Measurements from ENCODE around the gene SPEM1. TPM values are rescaled to one million over a fixed set of nuclear protein-coding genes. Genes with fewer than 3 reads are reported as not detected.

The SPEM1 gene
- total and polyA plus RNA-seq, 2 of the 13 experiments (the other 11 are each of a cell fraction or from before 2014, with no cell fraction given): not detected

DNA sequence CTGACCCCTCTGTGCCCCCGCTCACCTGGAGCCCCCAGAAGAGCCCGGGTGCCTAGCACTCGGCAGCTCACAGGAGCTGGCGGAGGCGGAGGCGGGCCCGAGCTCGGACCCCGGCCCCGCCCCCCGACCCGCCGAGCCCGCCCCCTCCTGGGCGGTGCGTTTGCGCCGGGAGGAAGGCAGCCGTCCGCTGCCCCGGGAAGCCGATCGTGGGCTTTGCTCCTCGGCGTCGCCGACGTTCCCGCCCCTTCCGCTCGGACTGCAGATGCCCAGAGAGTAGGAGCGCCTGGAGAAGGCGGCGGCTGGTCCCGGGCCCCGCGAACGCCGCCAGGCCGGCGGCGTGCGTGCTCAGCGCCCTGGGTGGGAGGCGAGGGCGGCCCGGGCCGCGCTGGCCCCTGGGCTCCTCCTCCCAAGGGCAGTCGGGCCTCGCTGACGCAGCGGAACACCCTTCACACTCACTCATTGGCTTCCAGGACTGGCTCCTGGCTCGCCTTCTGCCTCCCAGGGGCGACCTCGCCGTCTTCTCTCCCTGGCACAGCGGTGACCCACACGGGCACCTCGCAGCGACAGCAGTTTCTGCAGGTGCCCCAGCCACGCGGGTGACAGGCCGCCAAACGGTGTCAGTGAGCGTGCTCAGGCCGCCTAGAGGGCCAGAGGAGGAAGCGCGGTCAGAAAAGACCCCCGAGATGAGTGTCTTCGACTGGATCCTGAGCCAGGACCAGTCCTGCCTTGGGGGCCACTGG is 25.5 kb upstream of the SPEM1 start, which contains the start of gene PLSCR3 (continued):
- TF ChIP-seq, protein P1, sequence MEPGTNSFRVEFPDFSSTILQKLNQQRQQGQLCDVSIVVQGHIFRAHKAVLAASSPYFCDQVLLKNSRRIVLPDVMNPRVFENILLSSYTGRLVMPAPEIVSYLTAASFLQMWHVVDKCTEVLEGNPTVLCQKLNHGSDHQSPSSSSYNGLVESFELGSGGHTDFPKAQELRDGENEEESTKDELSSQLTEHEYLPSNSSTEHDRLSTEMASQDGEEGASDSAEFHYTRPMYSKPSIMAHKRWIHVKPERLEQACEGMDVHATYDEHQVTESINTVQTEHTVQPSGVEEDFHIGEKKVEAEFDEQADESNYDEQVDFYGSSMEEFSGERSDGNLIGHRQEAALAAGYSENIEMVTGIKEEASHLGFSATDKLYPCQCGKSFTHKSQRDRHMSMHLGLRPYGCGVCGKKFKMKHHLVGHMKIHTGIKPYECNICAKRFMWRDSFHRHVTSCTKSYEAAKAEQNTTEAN (CRISPR knock-in tag; conservative IDR thresholded peaks at IDR 0.05): 0 out of 2 replicates have a peak, but pooled peaks have one; percentile 25
- TF ChIP-seq MEF2D (CRISPR knock-in tag; IDR thresholded peaks at IDR 0.05) (peak; percentile 25; the same call in 1 of the 2 replicates), ZNF234 (CRISPR knock-in tag; conservative IDR thresholded peaks at IDR 0.05) (0 out of 2 replicates have a peak, but pooled peaks have one; percentile 41), TAF15 (IDR thresholded peaks at IDR 0.05; ENCODE audit: low read depth, low read length, poor library complexity, severe bottlenecking) (peak; percentile 61), CHD4 (IDR thresholded peaks at IDR 0.05; ENCODE audit: borderline replicate concordance, low read length) (no peak), CC2D1A (CRISPR knock-in tag; IDR thresholded peaks at IDR 0.05) (0 out of 2 replicates have a peak, but pooled peaks have one; percentile 54), SP2 (CRISPR knock-in tag; IDR thresholded peaks at IDR 0.05) (peak; percentile 57), TARDBP (CRISPR knock-in tag; IDR thresholded peaks at IDR 0.05) (0 out of 2 replicates have a peak, but pooled peaks have one; percentile 33), GLI4 (CRISPR knock-in tag; IDR thresholded peaks at IDR 0.05; ENCODE audit: borderline replicate concordance) (no peak), ZNF724P (CRISPR knock-in tag; IDR thresholded peaks at IDR 0.05; ENCODE audit: borderline replicate concordance) (0 out of 2 replicates have a peak, but pooled peaks have one; percentile 70), ZNF713 (CRISPR knock-in tag; IDR thresholded peaks at IDR 0.05) (no peak), ZNF562 (CRISPR knock-in tag; IDR thresholded peaks at IDR 0.05; ENCODE audit: borderline replicate concordance) (no peak), NFATC3 (CRISPR knock-in tag; IDR thresholded peaks at IDR 0.05) (peak; percentile 26; the same call in 1 of the 2 replicates), ZNF749 (CRISPR knock-in tag; IDR thresholded peaks at IDR 0.05; ENCODE audit: borderline replicate concordance) (no peak), ZBTB7B (CRISPR knock-in tag; IDR thresholded peaks at IDR 0.05) (peak; percentile 89; the same call in 1 of the 2 replicates)
- TF ChIP-seq, protein P2, sequence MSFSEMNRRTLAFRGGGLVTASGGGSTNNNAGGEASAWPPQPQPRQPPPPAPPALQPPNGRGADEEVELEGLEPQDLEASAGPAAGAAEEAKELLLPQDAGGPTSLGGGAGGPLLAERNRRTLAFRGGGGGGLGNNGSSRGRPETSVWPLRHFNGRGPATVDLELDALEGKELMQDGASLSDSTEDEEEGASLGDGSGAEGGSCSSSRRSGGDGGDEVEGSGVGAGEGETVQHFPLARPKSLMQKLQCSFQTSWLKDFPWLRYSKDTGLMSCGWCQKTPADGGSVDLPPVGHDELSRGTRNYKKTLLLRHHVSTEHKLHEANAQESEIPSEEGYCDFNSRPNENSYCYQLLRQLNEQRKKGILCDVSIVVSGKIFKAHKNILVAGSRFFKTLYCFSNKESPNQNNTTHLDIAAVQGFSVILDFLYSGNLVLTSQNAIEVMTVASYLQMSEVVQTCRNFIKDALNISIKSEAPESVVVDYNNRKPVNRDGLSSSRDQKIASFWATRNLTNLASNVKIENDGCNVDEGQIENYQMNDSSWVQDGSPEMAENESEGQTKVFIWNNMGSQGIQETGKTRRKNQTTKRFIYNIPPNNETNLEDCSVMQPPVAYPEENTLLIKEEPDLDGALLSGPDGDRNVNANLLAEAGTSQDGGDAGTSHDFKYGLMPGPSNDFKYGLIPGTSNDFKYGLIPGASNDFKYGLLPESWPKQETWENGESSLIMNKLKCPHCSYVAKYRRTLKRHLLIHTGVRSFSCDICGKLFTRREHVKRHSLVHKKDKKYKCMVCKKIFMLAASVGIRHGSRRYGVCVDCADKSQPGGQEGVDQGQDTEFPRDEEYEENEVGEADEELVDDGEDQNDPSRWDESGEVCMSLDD (CRISPR knock-in tag; IDR thresholded peaks at IDR 0.05; ENCODE audit: borderline replicate concordance): no peak
- TF ChIP-seq, protein P3, sequence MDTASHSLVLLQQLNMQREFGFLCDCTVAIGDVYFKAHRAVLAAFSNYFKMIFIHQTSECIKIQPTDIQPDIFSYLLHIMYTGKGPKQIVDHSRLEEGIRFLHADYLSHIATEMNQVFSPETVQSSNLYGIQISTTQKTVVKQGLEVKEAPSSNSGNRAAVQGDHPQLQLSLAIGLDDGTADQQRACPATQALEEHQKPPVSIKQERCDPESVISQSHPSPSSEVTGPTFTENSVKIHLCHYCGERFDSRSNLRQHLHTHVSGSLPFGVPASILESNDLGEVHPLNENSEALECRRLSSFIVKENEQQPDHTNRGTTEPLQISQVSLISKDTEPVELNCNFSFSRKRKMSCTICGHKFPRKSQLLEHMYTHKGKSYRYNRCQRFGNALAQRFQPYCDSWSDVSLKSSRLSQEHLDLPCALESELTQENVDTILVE (CRISPR knock-in tag; IDR thresholded peaks at IDR 0.05): peak; percentile 51
- TF ChIP-seq, protein P4, sequence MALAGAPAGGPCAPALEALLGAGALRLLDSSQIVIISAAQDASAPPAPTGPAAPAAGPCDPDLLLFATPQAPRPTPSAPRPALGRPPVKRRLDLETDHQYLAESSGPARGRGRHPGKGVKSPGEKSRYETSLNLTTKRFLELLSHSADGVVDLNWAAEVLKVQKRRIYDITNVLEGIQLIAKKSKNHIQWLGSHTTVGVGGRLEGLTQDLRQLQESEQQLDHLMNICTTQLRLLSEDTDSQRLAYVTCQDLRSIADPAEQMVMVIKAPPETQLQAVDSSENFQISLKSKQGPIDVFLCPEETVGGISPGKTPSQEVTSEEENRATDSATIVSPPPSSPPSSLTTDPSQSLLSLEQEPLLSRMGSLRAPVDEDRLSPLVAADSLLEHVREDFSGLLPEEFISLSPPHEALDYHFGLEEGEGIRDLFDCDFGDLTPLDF (CRISPR knock-in tag; IDR thresholded peaks at IDR 0.05): no peak
- TF ChIP-seq, protein P5, sequence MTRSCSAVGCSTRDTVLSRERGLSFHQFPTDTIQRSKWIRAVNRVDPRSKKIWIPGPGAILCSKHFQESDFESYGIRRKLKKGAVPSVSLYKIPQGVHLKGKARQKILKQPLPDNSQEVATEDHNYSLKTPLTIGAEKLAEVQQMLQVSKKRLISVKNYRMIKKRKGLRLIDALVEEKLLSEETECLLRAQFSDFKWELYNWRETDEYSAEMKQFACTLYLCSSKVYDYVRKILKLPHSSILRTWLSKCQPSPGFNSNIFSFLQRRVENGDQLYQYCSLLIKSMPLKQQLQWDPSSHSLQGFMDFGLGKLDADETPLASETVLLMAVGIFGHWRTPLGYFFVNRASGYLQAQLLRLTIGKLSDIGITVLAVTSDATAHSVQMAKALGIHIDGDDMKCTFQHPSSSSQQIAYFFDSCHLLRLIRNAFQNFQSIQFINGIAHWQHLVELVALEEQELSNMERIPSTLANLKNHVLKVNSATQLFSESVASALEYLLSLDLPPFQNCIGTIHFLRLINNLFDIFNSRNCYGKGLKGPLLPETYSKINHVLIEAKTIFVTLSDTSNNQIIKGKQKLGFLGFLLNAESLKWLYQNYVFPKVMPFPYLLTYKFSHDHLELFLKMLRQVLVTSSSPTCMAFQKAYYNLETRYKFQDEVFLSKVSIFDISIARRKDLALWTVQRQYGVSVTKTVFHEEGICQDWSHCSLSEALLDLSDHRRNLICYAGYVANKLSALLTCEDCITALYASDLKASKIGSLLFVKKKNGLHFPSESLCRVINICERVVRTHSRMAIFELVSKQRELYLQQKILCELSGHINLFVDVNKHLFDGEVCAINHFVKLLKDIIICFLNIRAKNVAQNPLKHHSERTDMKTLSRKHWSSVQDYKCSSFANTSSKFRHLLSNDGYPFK (CRISPR knock-in tag; IDR thresholded peaks at IDR 0.05; ENCODE audit: borderline replicate concordance): peak; percentile 47; the same call in 1 of the 2 replicates
